IMR-90 (cell line): ENCODE results near the gene RYR1. TPM values are rescaled to one million over a fixed set of nuclear protein-coding genes. Genes with fewer than 3 reads are reported as not detected.

Experiments used
- ATAC-seq: fragments of 200-7000 bp; cut with Tn5 transposase; 2 replicates; pipeline ENCODE4 v1.9.1; 2020; ENCODE audit warnings: low read depth, mild to moderate bottlenecking, moderate library complexity
- BruUV-seq: library from RNA; stranded (reverse); fragments of 400-500 nt; replicated peaks from 2 replicates; lab custom pipeline; 2021; lab: Mats Ljungman, UMichigan
- CTCF ChIA-PET: fragments of 300-600 bp; formaldehyde crosslinking; extraction: SDS; loops from one replicate; lab custom pipeline; 2021; ENCODE audit warnings: antibody characterized with exemption; lab: Yijun Ruan, JAX
- POLR2A ChIA-PET: fragments of 300-600 bp; sonication (Branson Sonifier 250); formaldehyde crosslinking; loops from one replicate; lab custom pipeline; 2022; ENCODE audit warnings: antibody characterized with exemption; ENCODE audit not compliant: unreplicated experiment; lab: Charles Lee
- DNase-seq: peaks from one replicate; pipeline ENCODE4 v3.0.0; 2013
- H2AFZ ChIP-seq: replicated peaks from 2 replicates; pipeline ENCODE3; 2013; ENCODE audit warnings: low read length, mild to moderate bottlenecking; ENCODE audit not compliant: poor library complexity
- H2AK5ac ChIP-seq: 2 replicates; pipeline ENCODE4 v1.6.1; 2013; ENCODE audit warnings: low read depth, low read length, inconsistent platforms
- H2AK9ac ChIP-seq: replicated peaks from 2 replicates; pipeline ENCODE3; 2013; ENCODE audit warnings: mild to moderate bottlenecking, low read depth, low read length, moderate library complexity; ENCODE audit not compliant: poor library complexity
- H2BK120ac ChIP-seq: 2 replicates; pipeline ENCODE4 v1.6.1; 2013; ENCODE audit warnings: low read depth, low read length, inconsistent platforms
- H2BK15ac ChIP-seq: 3 replicates; pipeline ENCODE4 v1.6.1; 2013; ENCODE audit warnings: low read depth, low read length, inconsistent platforms
- H2BK20ac ChIP-seq: 2 replicates; pipeline ENCODE4 v1.6.1; 2013; ENCODE audit warnings: low read depth, mild to moderate bottlenecking, inconsistent platforms, low read length, moderate library complexity
- H2BK5ac ChIP-seq: 2 replicates; pipeline ENCODE4 v1.6.1; 2013; ENCODE audit warnings: mild to moderate bottlenecking, low read depth, low read length, inconsistent platforms; ENCODE audit not compliant: poor library complexity, severe bottlenecking
- H3K14ac ChIP-seq: replicated peaks from 2 replicates; pipeline ENCODE4 v1.6.1; 2013; ENCODE audit warnings: low read depth, low read length, inconsistent platforms
- H3K18ac ChIP-seq: 2 replicates; pipeline ENCODE4 v1.6.1; 2013; ENCODE audit warnings: low read depth, low read length, control low read depth
- H3K23ac ChIP-seq: 2 replicates; pipeline ENCODE4 v1.6.1; 2013; ENCODE audit warnings: low read depth, low read length, inconsistent platforms
- H3K27ac ChIP-seq: 2 replicates; pipeline ENCODE4 v1.5.1; 2013; ENCODE audit warnings: mild to moderate bottlenecking, control low read depth, low read length; ENCODE audit not compliant: insufficient read depth
- H3K27me3 ChIP-seq: 2 replicates; pipeline ENCODE4 v1.6.1; 2013; ENCODE audit warnings: low read length; ENCODE audit not compliant: control insufficient read depth, insufficient read depth
- H3K36me3 ChIP-seq: 2 replicates; pipeline ENCODE4 v1.6.1; 2013; ENCODE audit warnings: low read length, mixed read lengths; ENCODE audit not compliant: control insufficient read depth, insufficient read depth
- H3K4ac ChIP-seq: 2 replicates; pipeline ENCODE4 v1.6.1; 2013; ENCODE audit warnings: low read depth, low read length, inconsistent platforms
- H3K4me1 ChIP-seq: 2 replicates; pipeline ENCODE4 v1.6.1; 2013; ENCODE audit warnings: low read length, mixed read lengths; ENCODE audit not compliant: control insufficient read depth, insufficient read depth
- H3K4me2 ChIP-seq: 2 replicates; pipeline ENCODE4 v1.6.1; 2013; ENCODE audit warnings: low read depth, mild to moderate bottlenecking, control low read depth, low read length, moderate library complexity
- H3K4me3 ChIP-seq: 2 replicates; pipeline ENCODE4 v1.5.1; 2013; ENCODE audit warnings: low read depth, mild to moderate bottlenecking, control low read depth, low read length, moderate library complexity; ENCODE audit not compliant: insufficient read depth
- H3K56ac ChIP-seq: 2 replicates; pipeline ENCODE4 v1.6.1; 2013; ENCODE audit warnings: low read length, inconsistent platforms; ENCODE audit not compliant: insufficient read depth; ENCODE audit errors: extremely low read depth
- H3K79me1 ChIP-seq, 2 experiments: 2 replicates each; pipeline ENCODE4 v1.6.1; 2013; ENCODE audit warnings: low read length in 2 of 2, inconsistent platforms in 1 of 2, low read depth in 1 of 2
- H3K9ac ChIP-seq: 2 replicates; pipeline ENCODE4 v1.6.1; 2013; ENCODE audit warnings: low read depth, low read length, control low read depth
- H3K9me1 ChIP-seq: 2 replicates; pipeline ENCODE4 v1.6.1; 2013; ENCODE audit warnings: low read length, inconsistent platforms; ENCODE audit not compliant: insufficient read depth
- H3K9me3 ChIP-seq: 2 replicates; pipeline ENCODE4 v1.6.1; 2013; ENCODE audit warnings: low read length; ENCODE audit not compliant: control insufficient read depth, insufficient read depth
- H4K20me1 ChIP-seq: 2 replicates; pipeline ENCODE4 v1.6.1; 2013; ENCODE audit warnings: low read length, inconsistent platforms; ENCODE audit not compliant: insufficient read depth
- H4K5ac ChIP-seq: 2 replicates; pipeline ENCODE4 v1.6.1; 2013; ENCODE audit warnings: mild to moderate bottlenecking, low read depth, low read length, control low read depth
- H4K8ac ChIP-seq, 2 experiments: 2 replicates each; pipeline ENCODE4 v1.6.1; 2013; ENCODE audit warnings: low read depth in 2 of 2, low read length in 2 of 2, control low read depth in 1 of 2, inconsistent platforms in 1 of 2
- H4K91ac ChIP-seq: 2 replicates; pipeline ENCODE4 v1.6.1; 2013; ENCODE audit warnings: low read depth, low read length, inconsistent platforms; ENCODE audit not compliant: insufficient read depth
- BHLHE40 ChIP-seq: fragments of 150-350 bp; IDR thresholded peaks from 2 replicates; pipeline ENCODE4 v1.6.1; 2016; ENCODE audit warnings: mild to moderate bottlenecking, low read depth, low read length
- CEBPB ChIP-seq: IDR thresholded peaks from 2 replicates; pipeline ENCODE4 v1.6.1; 2012; ENCODE audit warnings: low read depth, low read length, improper control_type of control experiment
- CHD1 ChIP-seq: IDR thresholded peaks from 2 replicates; pipeline ENCODE4 v1.6.1; 2012; ENCODE audit warnings: low read depth, low read length, improper control_type of control experiment
- CTCF ChIP-seq: conservative IDR thresholded peaks from 2 replicates; pipeline ENCODE4 v1.5.1; 2012; ENCODE audit warnings: mild to moderate bottlenecking, low read depth, low read length, improper control_type of control experiment
- ELK1 ChIP-seq: fragments of 150-350 bp; IDR thresholded peaks from 2 replicates; pipeline ENCODE4 v1.6.1; 2016; ENCODE audit warnings: low read depth, mild to moderate bottlenecking, low read length, moderate library complexity, borderline replicate concordance
- FOS ChIP-seq: fragments of 150-350 bp; IDR thresholded peaks from 2 replicates; pipeline ENCODE4 v1.6.1; 2016; ENCODE audit warnings: low read depth, low read length
- MAFK ChIP-seq: IDR thresholded peaks from 2 replicates; pipeline ENCODE4 v1.6.1; 2012; ENCODE audit warnings: low read depth, low read length, improper control_type of control experiment
- MAZ ChIP-seq: IDR thresholded peaks from 2 replicates; pipeline ENCODE4 v1.6.1; 2012; ENCODE audit warnings: low read depth, mild to moderate bottlenecking, low read length, improper control_type of control experiment, moderate library complexity, borderline replicate concordance
- MXI1 ChIP-seq: IDR thresholded peaks from 2 replicates; pipeline ENCODE4 v1.6.1; 2012; ENCODE audit warnings: low read depth, mild to moderate bottlenecking, low read length, moderate library complexity, borderline replicate concordance
- NFE2L2 ChIP-seq: fragments of 150-350 bp; IDR thresholded peaks from 2 replicates; pipeline ENCODE4 v1.6.1; 2016; ENCODE audit warnings: low read depth, mild to moderate bottlenecking, low read length
- POLR2A ChIP-seq: IDR thresholded peaks from 2 replicates; pipeline ENCODE4 v1.6.1; 2012; ENCODE audit warnings: mild to moderate bottlenecking, low read depth, low read length
- RAD21 ChIP-seq: IDR thresholded peaks from 2 replicates; pipeline ENCODE4 v1.6.1; 2012; ENCODE audit warnings: low read length, improper control_type of control experiment
- RCOR1 ChIP-seq: IDR thresholded peaks from 2 replicates; pipeline ENCODE4 v1.6.1; 2012; ENCODE audit warnings: mild to moderate bottlenecking, low read length, improper control_type of control experiment; ENCODE audit not compliant: insufficient replicate concordance
- RFX5 ChIP-seq: IDR thresholded peaks from 2 replicates; pipeline ENCODE4 v1.8.0; 2012; ENCODE audit warnings: low read depth, mild to moderate bottlenecking, low read length, moderate library complexity
- SMC3 ChIP-seq: fragments of 150-350 bp; IDR thresholded peaks from 2 replicates; pipeline ENCODE4 v1.6.1; 2016; ENCODE audit warnings: low read depth, mild to moderate bottlenecking, antibody characterized with exemption, low read length, moderate library complexity
- WGBS, 2 experiments: methylation state at CpG; one replicate each; pipeline versions ENCODE4 v1.1.5 to v1.1.7; 2013; ENCODE audit warnings: missing lambda C conversion rate in 2 of 2; ENCODE audit not compliant: insufficient read length in 1 of 2; ENCODE audit errors: extremely low coverage in 2 of 2; 5-methylcytosine and 5-hydroxymethylcytosine counted together
- dilution Hi-C: fragments of 300-500 bp; cut with HindIII; formaldehyde crosslinking; loops from one replicate; pipeline ENCODE4 v1.14.3; 2018; ENCODE audit warnings: low sequenced_read_pairs; ENCODE audit not compliant: unreplicated experiment
- in situ Hi-C: fragments of 300-500 bp; cut with MboI; formaldehyde crosslinking; loops from 3 replicates; pipeline ENCODE4 v1.14.3; 2019; ENCODE audit warnings: low sequenced_read_pairs, inconsistent platforms, mixed read lengths
- intact Hi-C: fragments of 100-400 bp; cut with micrococcal nuclease; formaldehyde crosslinking; loops from 2 replicates; pipeline ENCODE4 v1.10.0; 2022
- polyA plus RNA-seq, 3 experiments: library from polyadenylated mRNA; depleted of rRNA; stranded (reverse); fragments of >200 nt; gene quantifications; 2 replicates each; pipeline ENCODE4 v1.2.3, GENCODE V29; 2012; ENCODE audit warnings: low replicate concordance in 1 of 3
- total RNA-seq: library from RNA; depleted of rRNA; stranded (reverse); fragments of >200 nt; gene quantifications from 2 replicates; pipeline ENCODE4 v1.2.3, GENCODE V29; 2012
- TF ChIP-seq, protein P1 (sequence below): fragments of 150-350 bp; IDR thresholded peaks from 2 replicates; pipeline ENCODE4 v1.6.1; 2017; ENCODE audit warnings: mild to moderate bottlenecking, antibody characterized with exemption, low read length, low read depth

Gene RYR1
- total and polyA plus RNA-seq, 2 of the 4 experiments (the other 2 are of a cell fraction), result not detected

DNA sequence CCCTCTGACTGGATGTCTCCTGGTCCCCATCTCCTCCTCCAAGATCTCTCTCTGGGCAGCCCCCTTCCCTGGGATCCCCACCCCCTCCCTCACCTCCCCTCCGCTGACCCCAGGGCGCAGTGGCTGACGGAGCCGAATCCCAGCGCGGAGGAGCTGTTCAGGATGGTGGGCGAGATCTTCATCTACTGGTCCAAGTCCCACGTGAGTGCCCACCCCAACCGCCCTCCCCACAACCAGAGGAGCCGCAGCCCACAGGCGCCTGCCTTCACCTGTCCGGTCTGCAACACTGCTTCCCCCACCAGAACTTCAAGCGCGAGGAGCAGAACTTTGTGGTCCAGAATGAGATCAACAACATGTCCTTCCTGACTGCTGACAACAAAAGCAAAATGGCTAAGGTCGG, 89.4 kb downstream of the RYR1 start:
- POLR2A ChIA-PET, result no interaction called here

More for the DNA sequence above, 89.4 kb downstream of the RYR1 start:
- Histone ChIP-seq H3K23ac (no peak overlapping the region), H3K4ac (no peak overlapping the region), H4K91ac (no peak overlapping the region), H4K20me1 (no peaks in the 10 kb centered on the region), H3K36me3 (no peaks in the 10 kb centered on the region), H3K56ac (no peak overlapping the region), H2BK15ac (no peak overlapping the region), H2AK5ac (no peak overlapping the region), H4K8ac (no peak overlapping the region), H3K18ac (no peak overlapping the region), H3K4me2 (no peak overlapping the region), H2BK20ac (no peak overlapping the region), H3K27me3 (peaks cover 9% of the 10 kb centered on the region; the same call in 1 of the 2 replicates), H3K9me3 (no peaks in the 10 kb centered on the region), H2AK9ac (peak overlapping the region; percentile 16), H3K27ac (no peak overlapping the region), H4K5ac (no peak overlapping the region), H2BK120ac (no peak overlapping the region), H2AFZ (no peak overlapping the region), H2BK5ac (no peak overlapping the region), H3K79me1 (no peaks in the 10 kb centered on the region), H3K4me3 (no peak overlapping the region), H3K14ac (no peak overlapping the region), H3K9me1 (no peaks in the 10 kb centered on the region), H3K9ac (no peak overlapping the region), H3K4me1 (no peaks in the 10 kb centered on the region)
- BruUV-seq, result no TSS peak
- in situ Hi-C loops, result no loop called here
- dilution Hi-C loops, result no loop called here
- no peak for ATAC-seq
- no peak for TF ChIP-seq RFX5
- TF ChIP-seq CTCF, result no peak
- TF ChIP-seq RAD21, result no peak
- TF ChIP-seq MAFK, result no peak
- TF ChIP-seq, protein P1, sequence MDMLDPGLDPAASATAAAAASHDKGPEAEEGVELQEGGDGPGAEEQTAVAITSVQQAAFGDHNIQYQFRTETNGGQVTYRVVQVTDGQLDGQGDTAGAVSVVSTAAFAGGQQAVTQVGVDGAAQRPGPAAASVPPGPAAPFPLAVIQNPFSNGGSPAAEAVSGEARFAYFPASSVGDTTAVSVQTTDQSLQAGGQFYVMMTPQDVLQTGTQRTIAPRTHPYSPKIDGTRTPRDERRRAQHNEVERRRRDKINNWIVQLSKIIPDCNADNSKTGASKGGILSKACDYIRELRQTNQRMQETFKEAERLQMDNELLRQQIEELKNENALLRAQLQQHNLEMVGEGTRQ, result no peak
- TF ChIP-seq MXI1, result no peak
- no peak for TF ChIP-seq RCOR1
- TF ChIP-seq NFE2L2, result no peak
- no peak for TF ChIP-seq FOS
- no peak for TF ChIP-seq ELK1
- TF ChIP-seq CHD1, result no peak
- TF ChIP-seq MAZ, result no peak
- TF ChIP-seq CEBPB, result no peak
- no peak for TF ChIP-seq BHLHE40
- TF ChIP-seq SMC3, result no peak
- no peak for TF ChIP-seq POLR2A
- DNase-seq, result no peak
- intact Hi-C loops, result no loop called here
- CTCF ChIA-PET, result no interaction called here
- WGBS, 2 experiments, result 87% methylated on average over 3 of the region's 15 CpGs; no CpG with 5 or more reads in 1 of the 2 experiments
